ENCODE data around the gene IBSP. TPM values are rescaled to one million over a fixed set of nuclear protein-coding genes. Genes with fewer than 3 reads are reported as not detected.
A peak's percentile ranks its signal among the peaks of the same experiment; 100 is the strongest.

Gene IBSP
- total RNA-seq, 2 donors from 2014 or later, result not detected

- ATAC-seq (no peak), DNase-seq (ENCODE audit: low spot score) (no peak)
- H3K27ac Mint-ChIP-seq, result no peak overlapping the region
- peaks cover 4% of the 10 kb centered on the region for H3K9me3 Mint-ChIP-seq
- no peak overlapping the region for H3K4me3 Mint-ChIP-seq
- H3K36me3 Mint-ChIP-seq, result no peaks in the 10 kb centered on the region
- H3K27me3 Mint-ChIP-seq, result peaks cover 10 to 43% of the 10 kb centered on the region in 2 donors
- no peaks in the 10 kb centered on the region for H3K4me1 Mint-ChIP-seq (ENCODE audit: low read depth in 2 of 2)
Measured at GRCh38 chr4:87819281-87819919, 20.0 kb downstream of the IBSP start.

- H3K4me1 Mint-ChIP-seq (ENCODE audit: low read depth in 2 of 2), result no peaks in the 10 kb centered on the region
- no peak overlapping the region for H3K27ac Mint-ChIP-seq
- H3K9me3 Mint-ChIP-seq, result no peaks in the 10 kb centered on the region
- no peak for ATAC-seq
- no peak for DNase-seq (ENCODE audit: low spot score)
- no peaks in the 10 kb centered on the region for H3K36me3 Mint-ChIP-seq
- H3K27me3 Mint-ChIP-seq, result peaks cover 6 to 19% of the 10 kb centered on the region in 2 donors
- no peak overlapping the region for H3K4me3 Mint-ChIP-seq
Measured at GRCh38 chr4:87823200-87823599, 23.8 kb downstream of the IBSP start.

GRCh38 chr4:87823724-87824123 lies 24.4 kb downstream of the IBSP start:
- no peak for DNase-seq (ENCODE audit: low spot score)
- Mint-ChIP-seq H3K4me3 (no peak overlapping the region), H3K27ac (no peak overlapping the region), H3K27me3 (peaks cover 7 to 14% of the 10 kb centered on the region in 2 donors), H3K4me1 (ENCODE audit: low read depth in 2 of 2) (no peaks in the 10 kb centered on the region), H3K9me3 (no peaks in the 10 kb centered on the region), H3K36me3 (no peaks in the 10 kb centered on the region)
- ATAC-seq, result no peak

DNA sequence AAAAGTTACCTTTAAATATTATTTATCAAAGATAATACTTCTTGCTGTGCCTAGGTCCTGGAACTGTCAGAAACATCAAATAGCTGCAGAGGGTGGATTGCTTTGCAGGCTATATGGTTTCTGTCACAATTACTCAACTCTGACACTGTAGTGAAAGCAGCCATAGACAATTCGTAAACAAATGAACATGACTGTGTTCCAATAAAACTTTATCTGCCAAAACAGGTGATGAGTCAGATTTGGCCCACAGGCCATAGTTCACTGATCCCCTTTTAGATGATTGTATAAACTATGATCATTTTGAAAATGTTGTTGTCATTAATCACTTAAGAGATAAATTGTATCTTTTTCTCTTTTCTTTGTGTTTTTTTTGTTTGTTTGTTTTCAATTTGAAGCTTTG lies 25.0 kb downstream of the IBSP start:
- Mint-ChIP-seq H3K36me3 (no peaks in the 10 kb centered on the region), H3K9me3 (no peaks in the 10 kb centered on the region), H3K4me3 (no peak overlapping the region), H3K4me1 (ENCODE audit: low read depth in 2 of 2) (no peaks in the 10 kb centered on the region), H3K27ac (no peak overlapping the region), H3K27me3 (peaks cover 7 to 14% of the 10 kb centered on the region in 2 donors)
- DNase-seq (ENCODE audit: low spot score) (no peak), ATAC-seq (no peak)

GRCh38 chr4:87832669-87833068 lies 33.3 kb downstream of the IBSP start, which contains the start of gene MEPE:
MEPE (plus strand) TSS chr4:87832969; CDS start chr4:87834715, 1,746 bp downstream.
- Mint-ChIP-seq H3K9me3 (no peaks in the 10 kb centered on the region), H3K27ac (no peak within 1 kb of the TSS), H3K27me3 (peaks cover 19 to 27% of the 10 kb centered on the region in 2 donors), H3K36me3 (no peaks in the 10 kb centered on the region), H3K4me1 (ENCODE audit: low read depth in 2 of 2) (no peaks in the 10 kb centered on the region), H3K4me3 (no peak within 1 kb of the TSS)
- DNase-seq (ENCODE audit: low spot score) (no peak), ATAC-seq (no peak)

GRCh38 chr4:87834401-87834800 lies 35.0 kb downstream of the IBSP start:
- Mint-ChIP-seq H3K27me3 (peaks cover 23 to 27% of the 10 kb centered on the region in 2 donors), H3K9me3 (no peaks in the 10 kb centered on the region)

DNA sequence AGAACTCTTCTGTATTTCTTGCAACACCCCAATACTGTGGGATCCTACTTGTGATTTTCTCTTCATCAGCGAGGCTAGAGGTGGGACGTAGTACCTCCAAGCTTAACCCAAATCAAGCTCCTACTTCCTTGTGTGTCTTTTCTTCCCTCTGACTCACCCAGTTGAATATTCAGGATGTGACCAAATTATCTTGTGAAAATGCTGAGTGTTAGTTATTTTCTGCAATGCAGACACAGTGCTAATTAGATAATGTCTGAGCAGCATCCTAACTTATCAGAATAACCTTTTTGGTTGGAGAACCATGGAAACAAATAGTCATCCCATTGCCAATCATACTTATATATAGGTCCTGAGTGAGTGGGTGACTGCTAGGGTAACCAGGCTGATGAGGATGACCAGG lies 35.8 kb downstream of the IBSP start:
- Mint-ChIP-seq H3K27ac (no peak overlapping the region), H3K4me1 (ENCODE audit: low read depth in 2 of 2) (no peaks in the 10 kb centered on the region), H3K27me3 (peaks cover 20 to 21% of the 10 kb centered on the region in 2 donors), H3K36me3 (no peaks in the 10 kb centered on the region), H3K4me3 (no peak overlapping the region), H3K9me3 (no peaks in the 10 kb centered on the region)
- no peak for DNase-seq (ENCODE audit: low spot score)
- no peak for ATAC-seq

More at GRCh38 chr4:87834401-87834800, 35.0 kb downstream of the IBSP start:
- DNase-seq (ENCODE audit: low spot score) (no peak), ATAC-seq (no peak)
- Mint-ChIP-seq H3K4me3 (no peak overlapping the region), H3K36me3 (no peaks in the 10 kb centered on the region), H3K4me1 (ENCODE audit: low read depth in 2 of 2) (no peaks in the 10 kb centered on the region), H3K27ac (no peak overlapping the region)

DNA sequence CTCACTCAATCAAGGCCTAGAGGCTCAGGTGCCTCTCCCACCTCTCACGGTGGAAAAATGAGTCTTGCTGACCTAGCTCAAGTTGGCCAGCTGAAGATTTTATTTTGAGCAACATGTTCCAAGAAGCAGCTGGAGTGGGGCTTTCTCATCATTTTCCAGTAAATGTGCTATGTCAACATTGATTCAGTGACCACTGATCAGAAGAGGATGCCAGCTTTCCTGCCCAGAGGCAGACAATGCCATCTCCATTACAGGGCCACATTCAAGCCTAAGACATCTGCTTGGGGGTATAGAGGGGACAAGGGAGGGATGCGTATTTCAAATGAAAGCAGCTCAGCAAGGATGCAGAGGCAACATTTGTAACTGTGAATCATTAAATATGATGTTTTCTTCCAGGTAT lies 36.4 kb downstream of the IBSP start:
- no peak for ATAC-seq
- peaks cover 20% of the 10 kb centered on the region in 2 donors for H3K27me3 Mint-ChIP-seq

GRCh38 chr4:87838205-87838604 lies 38.9 kb downstream of the IBSP start:
- DNase-seq (ENCODE audit: low spot score) (no peak), ATAC-seq (no peak)
- Mint-ChIP-seq H3K27me3 (peaks cover 15 to 27% of the 10 kb centered on the region in 2 donors), H3K36me3 (no peaks in the 10 kb centered on the region), H3K27ac (no peak overlapping the region), H3K4me1 (ENCODE audit: low read depth in 2 of 2) (no peaks in the 10 kb centered on the region), H3K4me3 (no peak overlapping the region), H3K9me3 (no peaks in the 10 kb centered on the region)

More for the DNA sequence above, 36.4 kb downstream of the IBSP start:
- H3K4me1 Mint-ChIP-seq (ENCODE audit: low read depth in 2 of 2), result no peaks in the 10 kb centered on the region
- DNase-seq (ENCODE audit: low spot score), result no peak
- no peak overlapping the region for H3K4me3 Mint-ChIP-seq
- no peak overlapping the region for H3K27ac Mint-ChIP-seq
- H3K36me3 Mint-ChIP-seq, result no peaks in the 10 kb centered on the region
- H3K9me3 Mint-ChIP-seq, result no peaks in the 10 kb centered on the region

- Mint-ChIP-seq H3K9me3 (no peaks in the 10 kb centered on the region), H3K27me3 (peaks cover 24 to 34% of the 10 kb centered on the region in 2 donors), H3K4me3 (no peak overlapping the region), H3K27ac (no peak overlapping the region), H3K36me3 (no peaks in the 10 kb centered on the region), H3K4me1 (ENCODE audit: low read depth in 2 of 2) (no peaks in the 10 kb centered on the region)
- ATAC-seq (no peak), DNase-seq (ENCODE audit: low spot score) (no peak)
Measured at GRCh38 chr4:87838890-87839591, 39.7 kb downstream of the IBSP start.

- ATAC-seq, result no peak
- Mint-ChIP-seq H3K27me3 (peaks cover 26 to 35% of the 10 kb centered on the region in 2 donors), H3K36me3 (no peaks in the 10 kb centered on the region), H3K4me1 (ENCODE audit: low read depth in 2 of 2) (no peaks in the 10 kb centered on the region), H3K4me3 (no peak overlapping the region), H3K9me3 (no peaks in the 10 kb centered on the region), H3K27ac (no peak overlapping the region)
- no peak for DNase-seq (ENCODE audit: low spot score)
Measured at GRCh38 chr4:87839592-87839946, 40.2 kb downstream of the IBSP start.

GRCh38 chr4:87840149-87840548 lies 40.8 kb downstream of the IBSP start:
- no peaks in the 10 kb centered on the region for H3K36me3 Mint-ChIP-seq
- ATAC-seq (no peak), DNase-seq (ENCODE audit: low spot score) (no peak)
- H3K4me3 Mint-ChIP-seq, result no peak overlapping the region
- no peak overlapping the region for H3K27ac Mint-ChIP-seq
- peaks cover 26 to 34% of the 10 kb centered on the region in 2 donors for H3K27me3 Mint-ChIP-seq
- no peaks in the 10 kb centered on the region for H3K4me1 Mint-ChIP-seq (ENCODE audit: low read depth in 2 of 2)
- H3K9me3 Mint-ChIP-seq, result no peaks in the 10 kb centered on the region

GRCh38 chr4:87843936-87844335 lies 44.6 kb downstream of the IBSP start:
- Mint-ChIP-seq H3K4me1 (ENCODE audit: low read depth in 2 of 2) (peaks cover 0 to 3% of the 10 kb centered on the region in 2 donors), H3K27me3 (peaks cover 44 to 49% of the 10 kb centered on the region in 2 donors), H3K9me3 (no peaks in the 10 kb centered on the region), H3K27ac (no peak overlapping the region), H3K4me3 (no peak overlapping the region), H3K36me3 (no peaks in the 10 kb centered on the region)
- DNase-seq (ENCODE audit: low spot score), result no peak
- ATAC-seq, result peak; percentile 20 to 33

- no peak overlapping the region for H3K4me3 Mint-ChIP-seq
- H3K36me3 Mint-ChIP-seq, result no peaks in the 10 kb centered on the region
- ATAC-seq (no peak), DNase-seq (ENCODE audit: low spot score) (no peak)
- peaks cover 4 to 8% of the 10 kb centered on the region in 2 donors for H3K4me1 Mint-ChIP-seq (ENCODE audit: low read depth in 2 of 2)
- H3K27me3 Mint-ChIP-seq, result peaks cover 40 to 49% of the 10 kb centered on the region in 2 donors
- H3K9me3 Mint-ChIP-seq, result no peaks in the 10 kb centered on the region
- H3K27ac Mint-ChIP-seq, result no peak overlapping the region
Measured at GRCh38 chr4:87844452-87844851, 45.1 kb downstream of the IBSP start.

Data from natural killer cell treated with Interleukin-12 subunit alpha and Interleukin-12 subunit beta and Interleukin-15 and Interleukin-18, amount 100 ng/mL, for 72 hours (primary cell).